GM23338 (cell line): ENCODE data around the gene JMJD7. TPM values are rescaled to one million over a fixed set of nuclear protein-coding genes. Genes with fewer than 3 reads are reported as not detected.

Experiments
- ATAC-seq: fragments of 200-7000 bp; cut with Tn5 transposase; 3 replicates; pipeline ENCODE4 v1.9.1; 2020
- DNase-seq: peaks from one replicate; pipeline ENCODE4 v3.0.0-alpha.2; 2015; ENCODE audit warnings: low spot score
- H2AFZ ChIP-seq: fragments of 200-600 bp; sonication (generic); 2 replicates; pipeline ENCODE4 v1.8.0; 2016; ENCODE audit warnings: antibody characterized with exemption, mild to moderate bottlenecking, moderate library complexity
- H3F3A ChIP-seq: fragments of 200-600 bp; sonication (generic); replicated peaks from 2 replicates; pipeline ENCODE4 v1.8.0; 2017; ENCODE audit warnings: antibody characterized with exemption, mixed run types, low read depth
- H3K27ac ChIP-seq: fragments of 200-600 bp; sonication (generic); 2 replicates; pipeline ENCODE4 v1.6.1; 2016; ENCODE audit warnings: low read depth
- H3K27me3 ChIP-seq: fragments of 200-600 bp; sonication (generic); 2 replicates; pipeline ENCODE4 v1.8.0; 2016; ENCODE audit warnings: mild to moderate bottlenecking, mixed run types, moderate library complexity; ENCODE audit not compliant: insufficient read depth
- H3K36me3 ChIP-seq: fragments of 200-600 bp; sonication (generic); 2 replicates; pipeline ENCODE4 v1.8.0; 2016; ENCODE audit warnings: mild to moderate bottlenecking; ENCODE audit not compliant: insufficient read depth
- H3K4me1 ChIP-seq: fragments of 200-600 bp; sonication (generic); 2 replicates; pipeline ENCODE4 v1.8.0; 2016; ENCODE audit warnings: mild to moderate bottlenecking, moderate library complexity; ENCODE audit not compliant: insufficient read depth
- H3K4me2 ChIP-seq: fragments of 200-600 bp; sonication (generic); 2 replicates; pipeline ENCODE4 v1.7.1; 2017; ENCODE audit warnings: mixed run types
- H3K4me3 ChIP-seq: fragments of 200-600 bp; sonication (generic); 2 replicates; pipeline ENCODE4 v1.6.1; 2016; ENCODE audit warnings: mixed run types
- H3K79me2 ChIP-seq: fragments of 200-600 bp; sonication (generic); replicated peaks from 2 replicates; pipeline ENCODE4 v1.8.0; 2017; ENCODE audit warnings: mild to moderate bottlenecking; ENCODE audit not compliant: insufficient read depth
- H3K9me2 ChIP-seq: fragments of 200-600 bp; sonication (generic); 2 replicates; pipeline ENCODE4 v1.8.0; 2017; ENCODE audit not compliant: insufficient read depth
- H4K20me1 ChIP-seq: fragments of 200-600 bp; sonication (generic); replicated peaks from 2 replicates; pipeline ENCODE4 v1.8.0; 2017; ENCODE audit warnings: mild to moderate bottlenecking; ENCODE audit not compliant: insufficient read depth
- H3K27ac Mint-ChIP-seq: 2 replicates; pipeline ENCODE4 v1.8.0; 2020; ENCODE audit warnings: inconsistent platforms, mild to moderate bottlenecking, moderate library complexity, mixed read lengths
- H3K27me3 Mint-ChIP-seq: 3 replicates; pipeline ENCODE4 v1.8.0; 2022; ENCODE audit warnings: low read depth, mild to moderate bottlenecking, moderate library complexity, mixed read lengths, inconsistent platforms; ENCODE audit not compliant: insufficient read depth, poor library complexity
- H3K36me3 Mint-ChIP-seq: 3 replicates; pipeline ENCODE4 v1.8.0; 2021; ENCODE audit warnings: low read depth, mild to moderate bottlenecking, inconsistent platforms, moderate library complexity, mixed read lengths
- H3K4me1 Mint-ChIP-seq: 3 replicates; pipeline ENCODE4 v1.8.0; 2020; ENCODE audit warnings: mild to moderate bottlenecking, inconsistent platforms, mixed read lengths
- H3K4me3 Mint-ChIP-seq: 3 replicates; pipeline ENCODE4 v1.8.0; 2021; ENCODE audit warnings: moderate library complexity, mild to moderate bottlenecking, inconsistent platforms, mixed read lengths
- H3K9me3 Mint-ChIP-seq: 3 replicates; pipeline ENCODE4 v1.8.0; 2020; ENCODE audit warnings: moderate library complexity, mild to moderate bottlenecking, inconsistent platforms, mixed read lengths
- CREB1 ChIP-seq: fragments of 250-450 bp; sonication (Bioruptor Pico); IDR thresholded peaks from 2 replicates; pipeline ENCODE4 v1.5.0; 2020; ENCODE audit warnings: low read depth, mild to moderate bottlenecking, moderate library complexity
- EZH2 ChIP-seq: fragments of 200-600 bp; sonication (generic); IDR thresholded peaks from one replicate; pipeline ENCODE4 v1.8.0; 2017; ENCODE audit warnings: antibody characterized with exemption, mild to moderate bottlenecking, low read depth; ENCODE audit not compliant: unreplicated experiment
- EZH2phosphoT487 ChIP-seq: fragments of 200-600 bp; sonication (generic); IDR thresholded peaks from one replicate; pipeline ENCODE4 v1.8.1; 2018; ENCODE audit warnings: antibody characterized with exemption; ENCODE audit not compliant: unreplicated experiment
- JUNB ChIP-seq: IDR thresholded peaks from one replicate; pipeline ENCODE4 v1.6.1; 2016; ENCODE audit warnings: antibody characterized with exemption; ENCODE audit not compliant: unreplicated experiment
- NANOG ChIP-seq: IDR thresholded peaks from 2 replicates; pipeline ENCODE4 v1.6.1; 2016; ENCODE audit warnings: antibody characterized with exemption, borderline replicate concordance
- POLR2AphosphoS5 ChIP-seq: IDR thresholded peaks from 2 replicates; pipeline ENCODE4 v1.6.1; 2016; ENCODE audit warnings: antibody characterized with exemption, low read depth
- ZNF114 ChIP-seq: fragments of 250-450 bp; sonication (Bioruptor Pico); IDR thresholded peaks from 2 replicates; pipeline ENCODE4 v1.5.0; 2020; ENCODE audit warnings: mild to moderate bottlenecking, moderate library complexity
- ZNF331 ChIP-seq: fragments of 250-450 bp; sonication (Bioruptor Pico); IDR thresholded peaks from 2 replicates; pipeline ENCODE4 v1.5.0; 2020; ENCODE audit warnings: low read depth, mild to moderate bottlenecking, moderate library complexity
- polyA plus RNA-seq: library from polyadenylated mRNA; unstranded; fragments of >200 nt; fragmentation: Nextera tagmentation; extraction: Ambion mirVana; gene quantifications from 2 replicates; pipeline ENCODE4 v1.2.1, GENCODE V29; 2016
- total RNA-seq: library from RNA; depleted of rRNA; stranded (reverse); fragments of >200 nt; shearing (Covaris generic); gene quantifications from 2 replicates; pipeline ENCODE4 v1.2.3, GENCODE V29; 2014
- TF ChIP-seq, protein P1 (sequence below), 2 experiments: fragments of 200-600 bp in 1 of 2; sonication (generic) in 1 of 2; conservative IDR thresholded peaks; 2 replicates each; pipeline versions ENCODE4 v1.5.1 to v1.6.1; 2016 to 2017; ENCODE audit warnings: antibody characterized with exemption in 2 of 2, low read depth in 2 of 2, mild to moderate bottlenecking in 2 of 2, moderate library complexity in 1 of 2
- TF ChIP-seq, protein P2 (sequence below): fragments of 250-450 bp; sonication (Bioruptor Pico); IDR thresholded peaks from 2 replicates; pipeline ENCODE4 v1.5.0; 2020; ENCODE audit warnings: mild to moderate bottlenecking, moderate library complexity
- TF ChIP-seq, protein P3 (sequence below): IDR thresholded peaks from 2 replicates; pipeline ENCODE4 v1.6.1; 2016; ENCODE audit warnings: antibody characterized with exemption

The JMJD7 gene
- total and polyA plus RNA-seq, 2 experiments from 2014 or later, result 8.5 to 9.2 TPM

DNA sequence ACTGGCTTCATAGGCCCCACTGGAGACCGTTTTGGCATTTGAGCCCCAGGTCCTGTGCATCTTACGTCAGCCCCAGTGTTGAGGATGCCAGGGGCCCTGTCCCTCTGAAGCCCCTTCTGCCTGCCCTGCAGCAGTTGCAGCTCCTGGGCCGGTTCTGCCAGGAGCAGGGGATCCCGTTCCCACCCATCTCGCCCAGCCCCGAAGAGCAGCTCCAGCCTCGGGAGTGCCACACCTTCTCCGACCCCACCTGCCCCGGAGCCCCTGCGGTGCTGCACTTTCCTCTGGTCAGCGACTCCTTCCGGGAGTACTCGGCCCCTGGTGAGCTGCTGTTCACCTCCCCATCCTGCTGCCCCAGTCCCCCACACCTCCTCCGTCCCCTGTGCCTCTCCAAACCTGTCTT is 19.3 kb downstream of the JMJD7 start:
- Histone ChIP-seq H3K36me3 (no peaks in the 10 kb centered on the region), H3K9me2 (no peaks in the 10 kb centered on the region), H2AFZ (no peak overlapping the region), H3K4me2 (no peak overlapping the region), H3K79me2 (no peaks in the 10 kb centered on the region), H3K27me3 (no peaks in the 10 kb centered on the region), H3K4me3 (no peak overlapping the region), H4K20me1 (no peaks in the 10 kb centered on the region), H3K27ac (no peak overlapping the region), H3K4me1 (no peaks in the 10 kb centered on the region), H3F3A (no peaks in the 10 kb centered on the region)
- H3K27me3 Mint-ChIP-seq, result peaks cover 7% of the 10 kb centered on the region
- ATAC-seq, result no peak
- no peaks in the 10 kb centered on the region; the same call in 2 of the 3 replicates for H3K9me3 Mint-ChIP-seq
- TF ChIP-seq, protein P1, sequence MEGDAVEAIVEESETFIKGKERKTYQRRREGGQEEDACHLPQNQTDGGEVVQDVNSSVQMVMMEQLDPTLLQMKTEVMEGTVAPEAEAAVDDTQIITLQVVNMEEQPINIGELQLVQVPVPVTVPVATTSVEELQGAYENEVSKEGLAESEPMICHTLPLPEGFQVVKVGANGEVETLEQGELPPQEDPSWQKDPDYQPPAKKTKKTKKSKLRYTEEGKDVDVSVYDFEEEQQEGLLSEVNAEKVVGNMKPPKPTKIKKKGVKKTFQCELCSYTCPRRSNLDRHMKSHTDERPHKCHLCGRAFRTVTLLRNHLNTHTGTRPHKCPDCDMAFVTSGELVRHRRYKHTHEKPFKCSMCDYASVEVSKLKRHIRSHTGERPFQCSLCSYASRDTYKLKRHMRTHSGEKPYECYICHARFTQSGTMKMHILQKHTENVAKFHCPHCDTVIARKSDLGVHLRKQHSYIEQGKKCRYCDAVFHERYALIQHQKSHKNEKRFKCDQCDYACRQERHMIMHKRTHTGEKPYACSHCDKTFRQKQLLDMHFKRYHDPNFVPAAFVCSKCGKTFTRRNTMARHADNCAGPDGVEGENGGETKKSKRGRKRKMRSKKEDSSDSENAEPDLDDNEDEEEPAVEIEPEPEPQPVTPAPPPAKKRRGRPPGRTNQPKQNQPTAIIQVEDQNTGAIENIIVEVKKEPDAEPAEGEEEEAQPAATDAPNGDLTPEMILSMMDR (conservative IDR thresholded peaks at IDR 0.05; ENCODE audit: low read depth in 2 of 2), result no peak
- TF ChIP-seq POLR2AphosphoS5 (no peak), JUNB (no peak), CREB1 (CRISPR knock-in tag) (no peak), ZNF331 (CRISPR knock-in tag) (no peak), EZH2 (no peak), ZNF114 (CRISPR knock-in tag) (no peak), NANOG (no peak), EZH2phosphoT487 (no peak)
- TF ChIP-seq, protein P2, sequence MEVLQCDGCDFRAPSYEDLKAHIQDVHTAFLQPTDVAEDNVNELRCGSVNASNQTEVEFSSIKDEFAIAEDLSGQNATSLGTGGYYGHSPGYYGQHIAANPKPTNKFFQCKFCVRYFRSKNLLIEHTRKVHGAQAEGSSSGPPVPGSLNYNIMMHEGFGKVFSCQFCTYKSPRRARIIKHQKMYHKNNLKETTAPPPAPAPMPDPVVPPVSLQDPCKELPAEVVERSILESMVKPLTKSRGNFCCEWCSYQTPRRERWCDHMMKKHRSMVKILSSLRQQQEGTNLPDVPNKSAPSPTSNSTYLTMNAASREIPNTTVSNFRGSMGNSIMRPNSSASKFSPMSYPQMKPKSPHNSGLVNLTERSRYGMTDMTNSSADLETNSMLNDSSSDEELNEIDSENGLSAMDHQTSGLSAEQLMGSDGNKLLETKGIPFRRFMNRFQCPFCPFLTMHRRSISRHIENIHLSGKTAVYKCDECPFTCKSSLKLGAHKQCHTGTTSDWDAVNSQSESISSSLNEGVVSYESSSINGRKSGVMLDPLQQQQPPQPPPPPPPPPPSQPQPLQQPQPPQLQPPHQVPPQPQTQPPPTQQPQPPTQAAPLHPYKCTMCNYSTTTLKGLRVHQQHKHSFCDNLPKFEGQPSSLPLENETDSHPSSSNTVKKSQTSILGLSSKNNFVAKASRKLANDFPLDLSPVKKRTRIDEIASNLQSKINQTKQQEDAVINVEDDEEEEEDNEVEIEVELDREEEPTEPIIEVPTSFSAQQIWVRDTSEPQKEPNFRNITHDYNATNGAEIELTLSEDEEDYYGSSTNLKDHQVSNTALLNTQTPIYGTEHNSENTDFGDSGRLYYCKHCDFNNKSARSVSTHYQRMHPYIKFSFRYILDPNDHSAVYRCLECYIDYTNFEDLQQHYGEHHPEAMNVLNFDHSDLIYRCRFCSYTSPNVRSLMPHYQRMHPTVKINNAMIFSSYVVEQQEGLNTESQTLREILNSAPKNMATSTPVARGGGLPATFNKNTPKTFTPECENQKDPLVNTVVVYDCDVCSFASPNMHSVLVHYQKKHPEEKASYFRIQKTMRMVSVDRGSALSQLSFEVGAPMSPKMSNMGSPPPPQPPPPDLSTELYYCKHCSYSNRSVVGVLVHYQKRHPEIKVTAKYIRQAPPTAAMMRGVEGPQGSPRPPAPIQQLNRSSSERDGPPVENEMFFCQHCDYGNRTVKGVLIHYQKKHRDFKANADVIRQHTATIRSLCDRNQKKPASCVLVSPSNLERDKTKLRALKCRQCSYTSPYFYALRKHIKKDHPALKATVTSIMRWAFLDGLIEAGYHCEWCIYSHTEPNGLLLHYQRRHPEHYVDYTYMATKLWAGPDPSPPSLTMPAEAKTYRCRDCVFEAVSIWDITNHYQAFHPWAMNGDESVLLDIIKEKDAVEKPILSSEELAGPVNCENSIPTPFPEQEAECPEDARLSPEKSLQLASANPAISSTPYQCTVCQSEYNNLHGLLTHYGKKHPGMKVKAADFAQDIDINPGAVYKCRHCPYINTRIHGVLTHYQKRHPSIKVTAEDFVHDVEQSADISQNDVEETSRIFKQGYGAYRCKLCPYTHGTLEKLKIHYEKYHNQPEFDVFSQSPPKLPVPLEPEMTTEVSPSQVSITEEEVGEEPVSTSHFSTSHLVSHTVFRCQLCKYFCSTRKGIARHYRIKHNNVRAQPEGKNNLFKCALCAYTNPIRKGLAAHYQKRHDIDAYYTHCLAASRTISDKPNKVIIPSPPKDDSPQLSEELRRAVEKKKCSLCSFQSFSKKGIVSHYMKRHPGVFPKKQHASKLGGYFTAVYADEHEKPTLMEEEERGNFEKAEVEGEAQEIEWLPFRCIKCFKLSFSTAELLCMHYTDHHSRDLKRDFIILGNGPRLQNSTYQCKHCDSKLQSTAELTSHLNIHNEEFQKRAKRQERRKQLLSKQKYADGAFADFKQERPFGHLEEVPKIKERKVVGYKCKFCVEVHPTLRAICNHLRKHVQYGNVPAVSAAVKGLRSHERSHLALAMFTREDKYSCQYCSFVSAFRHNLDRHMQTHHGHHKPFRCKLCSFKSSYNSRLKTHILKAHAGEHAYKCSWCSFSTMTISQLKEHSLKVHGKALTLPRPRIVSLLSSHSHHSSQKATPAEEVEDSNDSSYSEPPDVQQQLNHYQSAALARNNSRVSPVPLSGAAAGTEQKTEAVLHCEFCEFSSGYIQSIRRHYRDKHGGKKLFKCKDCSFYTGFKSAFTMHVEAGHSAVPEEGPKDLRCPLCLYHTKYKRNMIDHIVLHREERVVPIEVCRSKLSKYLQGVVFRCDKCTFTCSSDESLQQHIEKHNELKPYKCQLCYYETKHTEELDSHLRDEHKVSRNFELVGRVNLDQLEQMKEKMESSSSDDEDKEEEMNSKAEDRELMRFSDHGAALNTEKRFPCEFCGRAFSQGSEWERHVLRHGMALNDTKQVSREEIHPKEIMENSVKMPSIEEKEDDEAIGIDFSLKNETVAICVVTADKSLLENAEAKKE (CRISPR knock-in tag), result no peak
- TF ChIP-seq, protein P3, sequence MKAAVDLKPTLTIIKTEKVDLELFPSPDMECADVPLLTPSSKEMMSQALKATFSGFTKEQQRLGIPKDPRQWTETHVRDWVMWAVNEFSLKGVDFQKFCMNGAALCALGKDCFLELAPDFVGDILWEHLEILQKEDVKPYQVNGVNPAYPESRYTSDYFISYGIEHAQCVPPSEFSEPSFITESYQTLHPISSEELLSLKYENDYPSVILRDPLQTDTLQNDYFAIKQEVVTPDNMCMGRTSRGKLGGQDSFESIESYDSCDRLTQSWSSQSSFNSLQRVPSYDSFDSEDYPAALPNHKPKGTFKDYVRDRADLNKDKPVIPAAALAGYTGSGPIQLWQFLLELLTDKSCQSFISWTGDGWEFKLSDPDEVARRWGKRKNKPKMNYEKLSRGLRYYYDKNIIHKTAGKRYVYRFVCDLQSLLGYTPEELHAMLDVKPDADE, result no peak
- H3K4me3 Mint-ChIP-seq, result no peak overlapping the region
- H3K4me1 Mint-ChIP-seq, result no peaks in the 10 kb centered on the region
- DNase-seq, result no peak
- no peaks in the 10 kb centered on the region; the same call in 1 of the 3 replicates for H3K36me3 Mint-ChIP-seq
- H3K27ac Mint-ChIP-seq, result no peak overlapping the region
